ENCODE measurements around the gene TIMELESS. TPM values are rescaled to one million over a fixed set of nuclear protein-coding genes. Genes with fewer than 3 reads are reported as not detected.
"Not testable (repeated sequence)": the region's sequence is repeated elsewhere in the genome, so short reads cannot be mapped to it uniquely, and the experiment has no call there.

TIMELESS gene
- total RNA-seq, 1 donor from 2014 or later, result 108 TPM

GRCh38 chr12:56414401-56414800 is 34.8 kb downstream of the TIMELESS start:
- Mint-ChIP-seq H3K9me3 (no peaks in the 10 kb centered on the region), H3K27ac (ENCODE audit: unreplicated experiment) (no peak overlapping the region), H3K4me1 (no peaks in the 10 kb centered on the region), H3K36me3 (ENCODE audit: low read depth) (peaks cover 4% of the 10 kb centered on the region), H3K4me3 (no peak overlapping the region), H3K27me3 (ENCODE audit: low read depth) (no peaks in the 10 kb centered on the region)
- TF ChIP-seq CTCF (conservative IDR thresholded peaks at IDR 0.05), result no peak
- DNase-seq (ENCODE audit: low read depth, low spot score), result no peak

GRCh38 chr12:56413392-56413791 is 35.8 kb downstream of the TIMELESS start:
- no peak for DNase-seq (ENCODE audit: low read depth, low spot score)
- Mint-ChIP-seq H3K27me3 (ENCODE audit: low read depth) (no peaks in the 10 kb centered on the region), H3K4me3 (no peak overlapping the region), H3K9me3 (no peaks in the 10 kb centered on the region), H3K4me1 (no peaks in the 10 kb centered on the region), H3K36me3 (ENCODE audit: low read depth) (no peaks in the 10 kb centered on the region), H3K27ac (ENCODE audit: unreplicated experiment) (no peak overlapping the region)
- TF ChIP-seq CTCF (conservative IDR thresholded peaks at IDR 0.05), result no peak

GRCh38 chr12:56411781-56412639 is 37.2 kb downstream of the TIMELESS start:
- H3K36me3 Mint-ChIP-seq (ENCODE audit: low read depth), result no peaks in the 10 kb centered on the region
- no peak for DNase-seq (ENCODE audit: low read depth, low spot score)
- H3K27ac Mint-ChIP-seq (ENCODE audit: unreplicated experiment), result no peak overlapping the region
- no peak overlapping the region for H3K4me3 Mint-ChIP-seq
- H3K27me3 Mint-ChIP-seq (ENCODE audit: low read depth), result no peaks in the 10 kb centered on the region
- no peak for TF ChIP-seq CTCF (conservative IDR thresholded peaks at IDR 0.05)
- no peaks in the 10 kb centered on the region for H3K9me3 Mint-ChIP-seq
- H3K4me1 Mint-ChIP-seq, result no peaks in the 10 kb centered on the region

GRCh38 chr12:56410768-56411167 is 38.5 kb downstream of the TIMELESS start:
- no peak overlapping the region for H3K27ac Mint-ChIP-seq (ENCODE audit: unreplicated experiment)
- no peaks in the 10 kb centered on the region for H3K27me3 Mint-ChIP-seq (ENCODE audit: low read depth)
- no peak for DNase-seq (ENCODE audit: low read depth, low spot score)
- H3K36me3 Mint-ChIP-seq (ENCODE audit: low read depth), result no peaks in the 10 kb centered on the region
- no peaks in the 10 kb centered on the region for H3K9me3 Mint-ChIP-seq
- H3K4me3 Mint-ChIP-seq, result no peak overlapping the region
- H3K4me1 Mint-ChIP-seq, result no peaks in the 10 kb centered on the region
- TF ChIP-seq CTCF (conservative IDR thresholded peaks at IDR 0.05), result no peak

GRCh38 chr12:56408799-56409417 is 40.3 kb downstream of the TIMELESS start:
- H3K4me3 Mint-ChIP-seq, result no peak overlapping the region
- DNase-seq (ENCODE audit: low read depth, low spot score), result no peak
- H3K9me3 Mint-ChIP-seq, result peaks cover 2% of the 10 kb centered on the region
- H3K27ac Mint-ChIP-seq (ENCODE audit: unreplicated experiment), result no peak overlapping the region
- no peaks in the 10 kb centered on the region for H3K36me3 Mint-ChIP-seq (ENCODE audit: low read depth)
- no peaks in the 10 kb centered on the region for H3K27me3 Mint-ChIP-seq (ENCODE audit: low read depth)
- H3K4me1 Mint-ChIP-seq, result no peaks in the 10 kb centered on the region
- TF ChIP-seq CTCF (conservative IDR thresholded peaks at IDR 0.05), result no peak

- H3K9me3 Mint-ChIP-seq; H3K36me3 Mint-ChIP-seq (ENCODE audit: low read depth); H3K4me1 Mint-ChIP-seq; DNase-seq (ENCODE audit: low read depth, low spot score); H3K4me3 Mint-ChIP-seq; H3K27ac Mint-ChIP-seq (ENCODE audit: unreplicated experiment); H3K27me3 Mint-ChIP-seq (ENCODE audit: low read depth): not testable (repeated sequence)
These were observed 45.0 kb downstream of the TIMELESS start for GRCh38 chr12:56404227-56404626.

- H3K27me3 Mint-ChIP-seq (ENCODE audit: low read depth); H3K27ac Mint-ChIP-seq (ENCODE audit: unreplicated experiment); DNase-seq (ENCODE audit: low read depth, low spot score); H3K4me1 Mint-ChIP-seq; H3K4me3 Mint-ChIP-seq; H3K36me3 Mint-ChIP-seq (ENCODE audit: low read depth): not testable (repeated sequence)
- peaks cover 14% of the 10 kb centered on the region for H3K9me3 Mint-ChIP-seq
These were observed 47.6 kb downstream of the TIMELESS start for GRCh38 chr12:56401612-56402011.

GRCh38 chr12:56401125-56401524 is 48.1 kb downstream of the TIMELESS start:
- peaks cover 14% of the 10 kb centered on the region for H3K9me3 Mint-ChIP-seq
- not testable (repeated sequence) for H3K4me1 Mint-ChIP-seq; DNase-seq (ENCODE audit: low read depth, low spot score); H3K27ac Mint-ChIP-seq (ENCODE audit: unreplicated experiment); H3K4me3 Mint-ChIP-seq; H3K27me3 Mint-ChIP-seq (ENCODE audit: low read depth); H3K36me3 Mint-ChIP-seq (ENCODE audit: low read depth)
